Muscle layer of colon (tissue), 2 donors: ENCODE results near the gene SLC4A11.

ENCODE experiments used
- H3K27ac ChIP-seq: one replicate; pipeline ENCODE4 v1.7.0; 2013; ENCODE audit warnings: low read depth, mild to moderate bottlenecking, low read length, moderate library complexity
- H3K27me3 ChIP-seq, 2 donors: one replicate each; pipeline ENCODE4 v1.7.0; 2013; ENCODE audit warnings: low read length in 2 of 2, mild to moderate bottlenecking in 2 of 2; ENCODE audit not compliant: insufficient read depth in 2 of 2, control insufficient read depth in 1 of 2
- H3K36me3 ChIP-seq: one replicate; pipeline ENCODE4 v1.7.0; 2013; ENCODE audit warnings: mild to moderate bottlenecking, low read length; ENCODE audit not compliant: insufficient read depth
- H3K4me1 ChIP-seq: one replicate; pipeline ENCODE4 v1.7.0; 2013; ENCODE audit warnings: mild to moderate bottlenecking, low read length; ENCODE audit not compliant: insufficient read depth
- H3K4me3 ChIP-seq, 2 donors: one replicate each; pipeline ENCODE4 v1.7.0; 2013; ENCODE audit warnings: low read length in 2 of 2, low read depth in 1 of 2, mild to moderate bottlenecking in 1 of 2, moderate library complexity in 1 of 2
- H3K9ac ChIP-seq: one replicate; pipeline ENCODE4 v1.7.0; 2013; ENCODE audit warnings: low read length
- H3K9me3 ChIP-seq: one replicate; pipeline ENCODE4 v1.7.0; 2013; ENCODE audit warnings: mild to moderate bottlenecking, low read length
- donor health status: abdominal sarcoma.
- donor health status: Adenocarcinoma of cecum.

SLC4A11 gene

GRCh38 chr20:3209257-3209945, 29.6 kb downstream of the SLC4A11 start, which contains the start of gene ITPA:
TSS of gene ITPA (plus strand) at chr20:3209498. CDS start at chr20:3209552, 54 bp downstream.
- Histone ChIP-seq H3K9me3 (no peaks in the 10 kb centered on the region), H3K36me3 (peaks cover 6% of the 10 kb centered on the region), H3K9ac (peak within 1 kb of the TSS; percentile 39), H3K27ac (peak within 1 kb of the TSS; percentile 85), H3K4me3 (peak within 1 kb of the TSS; percentile 76 to 95), H3K27me3 (no peaks in the 10 kb centered on the region), H3K4me1 (peaks cover 15% of the 10 kb centered on the region)

GRCh38 chr20:3208786-3209256, 30.2 kb downstream of the SLC4A11 start:
- Histone ChIP-seq H3K9ac (peak overlapping the region; percentile 39), H3K27me3 (no peaks in the 10 kb centered on the region), H3K4me1 (peaks cover 16% of the 10 kb centered on the region), H3K27ac (peak overlapping the region; percentile 85), H3K9me3 (no peaks in the 10 kb centered on the region), H3K36me3 (peaks cover 6% of the 10 kb centered on the region), H3K4me3 (peak overlapping the region; percentile 76 to 95)

- peak within 1 kb of the TSS; percentile 87 for H3K9ac ChIP-seq
- peak within 1 kb of the TSS; percentile 71 to 77 for H3K4me3 ChIP-seq
- H3K27me3 ChIP-seq, result no peaks in the 10 kb centered on the region
- peaks cover 18% of the 10 kb centered on the region for H3K4me1 ChIP-seq
- H3K9me3 ChIP-seq, result no peaks in the 10 kb centered on the region
- peaks cover 21% of the 10 kb centered on the region for H3K36me3 ChIP-seq
- H3K27ac ChIP-seq, result peak within 1 kb of the TSS; percentile 93
Observed at GRCh38 chr20:3204124-3204794, 34.7 kb downstream of the SLC4A11 start, which contains the start of gene DDRGK1. TSS of gene DDRGK1 (minus strand) at chr20:3204682. CDS start at chr20:3204627, 55 bp downstream.

GRCh38 chr20:3203315-3204123, 35.5 kb downstream of the SLC4A11 start:
- H3K27ac ChIP-seq, result peak overlapping the region; percentile 93
- H3K9me3 ChIP-seq, result no peaks in the 10 kb centered on the region
- H3K36me3 ChIP-seq, result peaks cover 28% of the 10 kb centered on the region
- H3K9ac ChIP-seq, result peak overlapping the region; percentile 87
- peaks cover 15% of the 10 kb centered on the region for H3K4me1 ChIP-seq
- peak overlapping the region; percentile 71 to 77 for H3K4me3 ChIP-seq
- no peaks in the 10 kb centered on the region for H3K27me3 ChIP-seq

- Histone ChIP-seq H3K4me1 (peaks cover 12% of the 10 kb centered on the region), H3K27ac (no peak overlapping the region), H3K9ac (peak overlapping the region; percentile 87), H3K36me3 (peaks cover 28% of the 10 kb centered on the region), H3K27me3 (no peaks in the 10 kb centered on the region), H3K9me3 (no peaks in the 10 kb centered on the region), H3K4me3 (peak overlapping the region in 1 of 2 donors; percentile 77)
Observed at GRCh38 chr20:3202965-3203314, 36.0 kb downstream of the SLC4A11 start.

GRCh38 chr20:3199976-3200755, 38.8 kb downstream of the SLC4A11 start:
- H3K9me3 ChIP-seq, result no peaks in the 10 kb centered on the region
- H3K9ac ChIP-seq, result no peak overlapping the region
- no peak overlapping the region for H3K27ac ChIP-seq
- no peak overlapping the region for H3K4me3 ChIP-seq
- H3K27me3 ChIP-seq, result no peaks in the 10 kb centered on the region
- H3K36me3 ChIP-seq, result peaks cover 43% of the 10 kb centered on the region
- H3K4me1 ChIP-seq, result peaks cover 12% of the 10 kb centered on the region

GRCh38 chr20:3199206-3199605, 39.8 kb downstream of the SLC4A11 start:
- Histone ChIP-seq H3K4me1 (peaks cover 12% of the 10 kb centered on the region), H3K9ac (no peak overlapping the region), H3K27me3 (no peaks in the 10 kb centered on the region), H3K4me3 (no peak overlapping the region), H3K27ac (no peak overlapping the region), H3K36me3 (peaks cover 52% of the 10 kb centered on the region), H3K9me3 (no peaks in the 10 kb centered on the region)

GRCh38 chr20:3195590-3196237, 43.3 kb downstream of the SLC4A11 start:
- Histone ChIP-seq H3K4me3 (no peak overlapping the region), H3K9ac (no peak overlapping the region), H3K27ac (no peak overlapping the region), H3K9me3 (no peaks in the 10 kb centered on the region), H3K36me3 (peaks cover 75% of the 10 kb centered on the region), H3K4me1 (no peaks in the 10 kb centered on the region), H3K27me3 (no peaks in the 10 kb centered on the region)

- Histone ChIP-seq H3K9me3 (no peaks in the 10 kb centered on the region), H3K4me1 (no peaks in the 10 kb centered on the region), H3K27ac (no peak overlapping the region), H3K4me3 (no peak overlapping the region), H3K36me3 (peaks cover 76% of the 10 kb centered on the region), H3K9ac (no peak overlapping the region), H3K27me3 (no peaks in the 10 kb centered on the region)
Observed at GRCh38 chr20:3194617-3195280, 44.2 kb downstream of the SLC4A11 start.
